NCI-H1048 (cell line): ENCODE results near the gene RIT2.
A peak's percentile ranks its signal among the peaks of the same experiment; 100 is the strongest.
"Not testable (repeated sequence)": the region's sequence is repeated elsewhere in the genome, so short reads cannot be mapped to it uniquely, and the experiment has no call there.

Experiments
- DNase-seq: peaks from one replicate; lab custom pipeline; 2025; lab: John Stamatoyannopoulos, UW

The RIT2 gene

DNA sequence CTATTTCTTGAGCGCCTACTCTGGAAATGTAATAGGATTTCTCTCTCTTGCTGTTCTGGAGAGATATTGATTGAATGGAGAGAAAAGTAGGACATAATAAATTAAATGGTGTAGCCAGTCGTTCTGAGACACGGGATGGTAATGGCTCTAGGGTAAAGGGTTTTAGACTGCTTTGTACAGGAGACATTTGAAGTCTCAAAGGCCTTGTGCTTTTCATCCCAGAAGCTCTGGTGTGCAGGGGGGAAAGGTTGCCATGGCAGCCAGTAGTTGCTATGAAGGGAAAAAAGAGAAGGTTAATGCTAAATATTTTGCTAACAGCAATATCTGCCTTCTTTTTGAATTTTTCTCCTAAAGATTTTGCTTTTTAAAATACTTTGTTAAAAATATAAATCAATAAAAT is 359.3 kb downstream of the RIT2 start:
- DNase-seq = no peak

DNA sequence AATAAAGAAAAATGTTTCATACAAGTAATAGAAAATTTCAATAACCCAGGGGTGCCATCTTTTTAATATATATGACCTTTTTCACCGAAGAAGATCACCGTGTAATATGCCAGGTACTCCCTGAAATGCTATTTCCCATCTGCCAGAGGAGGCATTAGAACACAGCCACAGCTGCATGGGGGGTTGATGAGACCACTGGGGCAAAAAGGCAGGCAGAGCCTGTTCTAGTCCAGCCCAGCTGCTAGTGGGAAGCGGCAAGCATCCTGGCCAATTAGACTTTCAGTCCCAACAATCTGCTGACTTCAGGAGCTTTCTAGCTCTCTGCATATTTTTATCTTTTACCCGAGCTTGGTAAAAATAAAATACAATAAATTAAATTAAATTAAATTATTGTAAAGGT is 362.6 kb downstream of the RIT2 start:
- no peak for DNase-seq

DNA sequence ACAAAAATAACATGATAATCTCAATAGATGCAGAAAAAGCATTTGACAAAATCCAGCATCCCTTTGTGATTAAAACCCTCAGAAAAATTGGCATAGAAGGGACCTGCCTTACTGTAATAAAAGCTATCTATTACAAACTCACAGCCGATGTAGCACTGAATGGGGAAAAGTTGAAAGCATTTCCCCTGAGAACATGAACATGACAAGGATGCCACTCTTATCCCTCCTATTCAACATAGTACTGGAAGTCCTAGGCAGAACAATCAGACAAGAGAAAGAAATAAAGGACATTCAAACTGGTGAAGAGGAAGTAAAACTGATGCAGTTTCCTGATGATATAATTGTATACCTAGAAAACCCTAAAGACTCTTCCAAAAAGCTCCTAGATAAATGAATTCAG is 368.7 kb downstream of the RIT2 start:
- DNase-seq = no peak

DNA sequence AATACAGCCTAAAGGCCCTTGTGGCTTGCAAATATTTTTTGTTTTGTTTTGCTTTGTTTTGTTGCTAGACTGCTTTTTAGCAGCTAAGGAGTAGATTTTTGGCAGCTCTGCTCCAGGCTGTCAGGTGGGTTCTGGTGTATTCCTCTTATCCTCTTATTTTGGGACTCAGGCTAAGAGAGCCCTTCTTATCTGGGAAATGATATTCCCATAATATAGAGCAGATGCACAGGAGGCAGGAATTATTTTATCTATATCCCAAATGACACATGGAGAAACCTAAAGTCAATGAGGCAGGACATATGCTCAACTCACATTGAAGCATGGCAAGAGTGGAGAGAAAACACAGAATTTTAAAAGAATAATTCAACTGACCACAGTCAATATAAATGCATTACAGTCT is 369.6 kb downstream of the RIT2 start:
- no peak for DNase-seq

DNA sequence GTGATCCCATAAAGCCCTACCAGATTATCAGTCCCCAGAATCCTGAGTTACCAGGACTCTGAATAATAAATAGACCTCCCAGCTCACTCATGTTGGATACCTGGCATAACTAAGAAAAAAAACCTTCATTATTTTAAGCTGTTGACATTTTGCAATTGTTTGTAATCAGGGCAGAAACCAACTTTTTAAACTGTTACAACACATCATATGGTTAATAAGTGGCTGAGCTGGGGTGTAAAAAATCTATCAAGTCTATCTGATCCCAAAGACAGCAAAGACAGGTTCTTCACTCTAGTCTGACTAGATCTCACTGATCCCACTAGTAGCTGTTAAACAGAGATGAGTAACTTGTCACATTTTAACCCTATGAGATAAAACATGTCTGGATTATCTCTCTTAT is 370.3 kb downstream of the RIT2 start:
- DNase-seq = no peak

DNA sequence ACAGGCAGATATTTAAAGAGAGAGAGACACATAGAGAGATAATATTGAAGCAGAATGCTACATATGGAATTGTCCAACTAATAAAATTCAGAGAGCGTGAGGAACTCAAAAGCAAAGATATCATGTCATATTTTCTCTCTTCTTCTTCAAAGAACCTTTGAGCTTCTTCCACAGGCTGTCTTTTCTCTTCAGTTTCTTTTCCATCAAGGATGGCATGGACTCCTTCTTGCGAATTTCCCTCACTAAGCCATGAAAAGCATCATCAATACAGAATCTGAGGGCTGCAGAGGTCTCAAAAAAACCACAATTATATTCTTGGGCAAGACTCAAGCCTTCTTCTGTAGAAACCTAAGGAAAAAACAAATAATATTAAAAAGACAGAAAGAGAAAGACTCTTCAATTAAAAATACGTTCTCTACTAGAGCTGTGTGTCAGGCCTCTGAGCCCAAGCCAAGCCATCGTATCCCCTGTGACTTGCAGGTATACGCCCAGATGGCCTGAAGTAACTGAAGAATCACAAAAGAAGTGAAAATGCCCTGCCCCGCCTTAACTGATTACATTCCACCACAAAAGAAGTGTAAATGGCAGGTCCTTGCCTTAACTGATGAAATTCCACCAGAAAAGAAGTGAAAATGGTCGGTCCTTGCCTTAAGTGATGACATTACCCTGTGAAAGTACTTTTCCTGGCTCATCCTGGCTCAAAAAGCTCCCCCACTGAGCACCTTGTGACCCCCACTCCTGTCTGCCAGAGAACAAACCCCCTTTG is 371.9 kb downstream of the RIT2 start:
- no peak for DNase-seq

DNA sequence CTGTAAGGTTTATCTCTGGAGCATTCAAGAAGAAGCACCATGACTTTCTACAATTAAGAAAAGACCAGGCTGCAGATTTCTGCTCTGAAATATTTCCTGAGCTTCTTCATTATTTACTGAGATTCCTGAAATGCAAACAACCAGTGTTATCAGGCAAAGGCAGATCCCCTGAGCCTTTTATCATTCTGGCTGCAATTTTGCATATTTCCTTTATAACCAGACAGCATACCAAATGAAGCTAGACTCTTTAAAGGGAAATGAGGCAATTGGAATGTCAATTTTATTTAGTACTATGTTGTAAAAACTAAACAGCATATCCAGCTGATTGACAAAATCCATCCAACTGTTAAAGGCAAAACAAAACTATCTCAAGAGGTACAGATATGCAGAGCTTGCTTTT is 372.5 kb downstream of the RIT2 start:
- no peak for DNase-seq

DNA sequence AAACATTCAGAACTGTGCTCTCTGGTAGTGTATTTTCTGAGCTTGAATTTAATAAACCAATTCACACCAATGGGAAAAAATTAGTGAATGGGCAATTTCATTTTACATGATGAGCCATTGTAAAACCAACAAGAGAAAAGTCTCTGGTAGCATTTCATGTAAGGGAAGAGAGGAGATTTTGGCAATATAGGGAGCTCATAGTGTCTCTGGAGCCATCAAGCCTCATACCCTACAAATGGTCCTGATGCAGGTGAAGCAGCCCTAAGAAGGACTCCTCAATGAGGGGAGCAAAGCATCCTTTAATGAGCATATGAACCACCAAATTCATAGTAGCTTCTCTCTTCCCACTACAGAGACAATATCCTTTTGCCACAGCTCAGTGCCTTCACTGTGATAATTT is 373.0 kb downstream of the RIT2 start:
- no peak for DNase-seq

DNA sequence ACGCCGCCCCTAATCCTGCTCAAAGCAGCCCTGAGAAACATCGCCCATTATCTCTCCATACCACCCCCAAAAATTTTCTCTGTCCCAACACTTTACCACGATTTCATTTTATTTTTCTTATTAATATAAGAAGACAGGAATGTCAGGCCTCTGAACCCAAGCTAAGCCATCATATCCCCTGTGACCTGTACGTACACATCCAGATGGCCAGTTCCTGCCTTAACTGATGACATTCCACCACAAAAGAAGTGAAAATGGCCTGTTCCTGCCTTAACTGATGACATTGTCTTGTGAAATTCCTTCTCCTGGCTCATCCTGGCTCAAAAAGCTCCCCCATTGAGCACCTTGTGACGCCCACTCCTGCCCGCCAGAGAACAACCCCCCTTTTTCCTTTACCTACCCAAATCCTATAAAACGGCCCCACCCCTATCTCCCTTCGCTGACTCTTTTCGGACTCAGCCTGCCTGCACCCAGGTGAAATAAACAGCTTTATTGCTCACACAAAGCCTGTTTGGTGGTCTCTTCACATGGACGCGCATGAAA is 373.6 kb downstream of the RIT2 start:
- DNase-seq = not testable (repeated sequence)

DNA sequence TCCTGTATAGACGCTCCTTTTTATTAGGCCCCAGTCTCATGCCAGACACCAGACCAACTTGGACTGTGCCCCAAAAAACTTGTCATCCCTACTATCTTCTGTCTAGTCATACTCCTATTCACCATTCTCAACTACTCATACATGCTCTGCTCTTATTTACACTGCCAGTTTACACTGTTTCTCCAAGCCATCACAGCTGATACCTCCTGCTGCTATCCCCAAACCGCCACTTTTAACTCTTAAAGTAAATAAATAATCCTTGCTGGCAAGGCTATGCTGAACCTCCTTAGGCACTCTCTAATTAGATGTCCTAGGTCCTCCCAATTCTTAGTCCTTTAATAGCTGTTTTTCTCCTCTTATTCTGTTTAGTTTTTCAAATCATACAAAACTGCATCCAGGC is 374.2 kb downstream of the RIT2 start:
- not testable (repeated sequence) for DNase-seq

DNA sequence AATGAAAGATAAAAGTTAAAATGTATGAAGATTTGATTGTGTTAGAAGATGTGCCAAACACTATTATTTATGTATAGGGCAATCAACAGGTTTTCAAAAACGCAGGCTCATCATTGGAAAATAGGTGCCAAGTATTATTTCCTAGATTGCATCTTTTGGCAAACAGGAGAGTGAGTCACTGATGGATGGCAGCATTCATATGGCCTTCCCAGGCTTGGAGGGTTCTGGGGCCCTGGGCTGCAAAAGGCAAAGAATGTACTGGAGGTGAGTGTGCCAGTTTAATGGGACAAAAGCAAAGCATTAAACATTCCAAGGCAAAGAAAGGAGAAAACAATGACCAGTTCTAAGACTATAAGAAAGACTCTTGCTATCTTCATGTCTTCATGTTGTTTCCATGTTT is 379.4 kb downstream of the RIT2 start:
- DNase-seq = no peak

DNA sequence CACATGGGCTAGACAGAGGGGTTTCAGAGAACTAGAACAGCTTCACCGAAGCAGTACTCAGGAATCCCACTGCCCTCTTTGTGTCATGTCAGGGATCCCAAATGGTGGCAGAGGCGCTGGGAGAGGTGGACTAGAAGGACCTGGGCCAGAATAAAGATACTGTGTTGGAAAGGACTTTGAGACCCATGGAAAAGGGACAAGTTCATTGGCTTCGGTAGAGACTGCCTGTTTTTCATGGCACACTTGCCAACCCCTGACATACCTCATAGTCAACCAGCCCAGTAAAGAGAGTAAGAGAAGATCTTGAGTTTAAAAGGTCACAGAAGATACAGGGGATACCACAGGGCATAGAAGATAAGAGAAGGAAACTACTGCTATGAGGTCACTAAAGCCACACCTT is 381.0 kb downstream of the RIT2 start:
- DNase-seq = no peak

DNA sequence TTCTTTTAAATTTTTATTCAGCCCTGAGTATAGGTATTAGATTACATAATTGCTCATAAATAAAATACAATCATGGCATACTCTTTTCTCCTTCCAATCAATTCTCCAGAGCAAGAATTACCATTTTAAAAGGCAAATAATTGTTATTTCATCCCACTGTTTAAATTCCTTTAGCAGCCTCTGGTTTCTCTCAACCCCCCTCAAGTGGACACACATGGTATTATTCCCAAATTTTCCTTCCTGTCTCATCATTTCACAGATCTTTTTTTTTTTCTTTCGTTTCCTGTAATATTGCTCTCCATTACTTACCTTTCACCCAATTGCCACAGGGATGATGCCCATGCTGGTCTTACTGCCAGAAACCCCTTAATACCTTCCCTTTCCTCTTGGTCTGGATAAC is 385.2 kb downstream of the RIT2 start:
- no peak for DNase-seq

DNA sequence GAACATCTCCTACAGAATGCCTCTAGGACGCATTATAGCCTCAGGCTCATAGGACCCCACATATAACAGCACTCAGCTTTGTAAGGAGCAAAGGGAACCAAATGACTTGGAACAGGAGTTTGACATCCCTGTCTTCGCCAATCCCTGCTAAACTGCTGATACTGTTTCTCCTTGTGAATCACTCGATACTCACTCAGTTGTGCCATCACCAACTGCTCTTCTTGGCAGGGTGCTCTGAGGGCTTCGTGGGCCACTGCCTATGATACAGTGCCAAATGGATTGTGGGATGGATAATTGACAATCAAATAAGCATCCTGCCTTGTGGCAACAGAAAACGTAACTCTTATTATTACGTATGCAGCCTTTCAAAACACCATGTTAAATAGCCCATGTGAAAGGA is 396.3 kb downstream of the RIT2 start:
- DNase-seq = no peak

DNA sequence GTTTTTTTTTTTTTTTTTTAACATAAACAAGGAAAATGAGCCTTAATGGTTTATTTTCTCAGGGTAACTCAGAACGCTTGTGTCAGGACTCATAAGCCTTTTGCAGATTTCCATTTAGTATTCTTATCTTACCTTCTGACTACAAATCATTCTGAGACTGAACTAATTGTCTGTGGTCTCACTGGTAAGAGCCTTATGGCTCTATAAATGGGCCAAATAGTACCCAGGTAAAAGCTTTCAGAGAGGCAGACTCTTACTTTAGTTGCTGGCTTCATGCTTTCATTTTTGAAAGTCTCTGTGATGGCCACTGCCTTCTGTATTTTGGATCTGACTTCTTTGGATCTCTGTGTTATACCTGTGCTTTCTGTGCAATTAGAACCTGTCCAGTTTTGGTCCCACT is 403.4 kb downstream of the RIT2 start:
- DNase-seq = no peak

DNA sequence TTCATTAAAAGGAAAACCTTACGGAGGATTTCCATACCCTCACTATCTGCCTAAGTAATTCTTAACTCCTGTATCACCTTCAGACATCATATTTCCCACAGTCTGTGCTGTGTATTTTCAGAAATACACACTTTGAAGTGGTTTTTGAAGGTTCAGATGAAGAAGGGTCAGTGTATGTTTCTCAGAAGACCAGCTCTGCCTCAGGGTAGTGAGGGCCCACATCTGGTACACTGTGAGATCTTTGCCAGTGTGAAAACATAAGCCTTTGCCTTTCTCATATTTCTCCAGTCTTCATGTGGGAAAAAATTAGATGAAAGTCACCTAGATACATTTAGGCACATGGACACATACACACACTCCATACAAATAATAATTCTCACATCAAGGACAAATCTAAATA is 408.4 kb downstream of the RIT2 start:
- DNase-seq = no peak

DNA sequence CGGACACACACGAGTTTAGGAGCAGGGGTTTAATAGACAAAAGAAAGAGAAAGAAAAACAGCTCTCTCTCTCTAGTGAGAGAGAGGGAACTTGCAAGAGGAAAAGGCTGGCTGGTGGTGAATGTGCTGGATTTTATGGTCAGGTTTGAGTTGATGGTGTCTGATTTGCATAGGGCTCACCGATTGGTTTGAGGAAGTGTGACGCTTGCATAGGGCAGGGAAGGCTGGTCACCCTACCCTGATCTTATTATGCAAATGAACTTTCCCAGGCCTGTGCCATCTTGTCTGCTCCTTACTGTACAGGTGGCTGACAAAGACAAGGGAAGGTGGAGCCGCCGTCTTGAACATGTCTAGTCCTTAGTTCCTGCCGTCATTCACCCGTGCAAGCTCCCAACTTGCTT is 408.9 kb downstream of the RIT2 start:
- peak; percentile 47 for DNase-seq

DNA sequence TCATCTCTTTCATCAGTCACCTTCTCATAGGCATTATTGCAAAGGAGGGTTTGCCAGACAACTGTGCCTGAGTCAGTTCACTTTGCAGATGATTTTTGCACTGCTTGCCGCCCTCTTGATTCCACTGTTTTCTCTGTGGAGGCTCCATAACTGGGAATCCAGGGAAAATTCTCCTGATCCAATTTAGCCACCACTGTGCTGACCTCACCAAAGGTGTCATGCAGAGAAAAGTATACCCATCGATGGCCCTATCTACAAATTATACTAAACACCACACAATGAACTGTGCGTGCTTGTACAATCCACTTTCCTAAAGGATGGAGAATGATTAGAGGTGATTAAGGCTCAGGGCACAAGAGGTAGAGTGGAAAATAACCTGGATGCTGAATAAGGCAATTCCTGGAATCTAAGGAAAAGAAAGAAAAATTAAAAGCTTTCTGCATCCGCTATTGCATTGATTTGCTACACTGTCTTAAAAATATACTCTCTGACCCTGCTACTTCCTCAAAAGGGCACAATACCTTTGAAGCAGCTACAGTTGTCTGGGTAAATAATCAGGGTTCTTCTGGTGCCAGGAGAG is 409.4 kb downstream of the RIT2 start:
- no peak for DNase-seq
